SK-N-SH (cell line): ENCODE data around the gene PARVB. TPM values are rescaled to one million over a fixed set of nuclear protein-coding genes. Genes with fewer than 3 reads are reported as not detected.

ENCODE experiments used
- CTCF ChIA-PET: fragments of 300-600, 350-600 bp; formaldehyde crosslinking; extraction: SDS; loops from one replicate; lab custom pipeline; 2021; lab: Yijun Ruan, JAX
- POLR2A ChIA-PET: fragments of 350-600 bp; sonication (Branson Sonifier 250); formaldehyde crosslinking; extraction: SDS; loops from one replicate; lab custom pipeline; 2020; ENCODE audit warnings: antibody characterized with exemption, inconsistent platforms; lab: Yijun Ruan, JAX
- DNase-seq: peaks from one replicate; pipeline ENCODE4 v3.0.0; 2012
- H2AFZ ChIP-seq: fragments of 200-600 bp; sonication (generic); 2 replicates; pipeline ENCODE4 v1.8.1; 2016; ENCODE audit warnings: antibody characterized with exemption, mild to moderate bottlenecking, low read depth
- H3F3A ChIP-seq: fragments of 200-600 bp; sonication (generic); replicated peaks from 2 replicates; pipeline ENCODE3; 2016; ENCODE audit warnings: antibody characterized with exemption, mild to moderate bottlenecking; ENCODE audit not compliant: insufficient read depth
- H3K27ac ChIP-seq, 2 experiments: fragments of 200-500 bp in 1 of 2; fragments of 200-600 bp in 1 of 2; sonication (Bioruptor generic) in 1 of 2; sonication (generic), shearing (Covaris generic) in 1 of 2; 2 replicates each; pipeline versions ENCODE4 v1.5.1 to v1.6.1; 2014 to 2016; ENCODE audit warnings: low read depth in 2 of 2, inconsistent platforms in 1 of 2, low read length in 1 of 2, mild to moderate bottlenecking in 1 of 2, mixed read lengths in 1 of 2
- H3K27me3 ChIP-seq: fragments of 200-600 bp; sonication (generic), shearing (Covaris generic); 2 replicates; pipeline ENCODE4 v1.6.1; 2016; ENCODE audit warnings: mixed run types; ENCODE audit not compliant: insufficient read depth
- H3K36me3 ChIP-seq, 2 experiments: fragments of 200-500 bp in 1 of 2; fragments of 200-600 bp in 1 of 2; sonication (Bioruptor generic) in 1 of 2; sonication (generic) in 1 of 2; replicated peaks in 1 of 2; 2 replicates each; pipeline versions ENCODE3 to v1.5.1; 2014 to 2016; ENCODE audit warnings: low read length in 1 of 2, mild to moderate bottlenecking in 1 of 2; ENCODE audit not compliant: insufficient read depth in 2 of 2, control insufficient read depth in 1 of 2
- H3K4me1 ChIP-seq, 2 experiments: fragments of 200-500 bp in 1 of 2; fragments of 200-600 bp in 1 of 2; sonication (Bioruptor generic) in 1 of 2; sonication (generic), shearing (Covaris generic) in 1 of 2; 2 replicates each; pipeline versions ENCODE4 v1.5.1 to v1.6.1; 2014 to 2016; ENCODE audit warnings: low read depth in 1 of 2, low read length in 1 of 2, mixed run types in 1 of 2; ENCODE audit not compliant: insufficient read depth in 2 of 2, control insufficient read depth in 1 of 2
- H3K4me2 ChIP-seq: fragments of 200-600 bp; sonication (generic), shearing (Covaris generic); 2 replicates; pipeline ENCODE4 v1.6.1; 2017; ENCODE audit warnings: mixed run types
- H3K4me3 ChIP-seq, 2 experiments: fragments of 200-500 bp in 1 of 2; fragments of 200-600 bp in 1 of 2; sonication (Bioruptor generic) in 1 of 2; sonication (generic), shearing (Covaris generic) in 1 of 2; 2 replicates each; pipeline versions ENCODE4 v1.5.1 to v1.8.1; 2014 to 2016; ENCODE audit warnings: low read depth in 2 of 2, inconsistent platforms in 1 of 2, low read length in 1 of 2, mild to moderate bottlenecking in 1 of 2, mixed read lengths in 1 of 2, moderate library complexity in 1 of 2
- H3K79me2 ChIP-seq: fragments of 200-600 bp; sonication (generic); 2 replicates; pipeline ENCODE4 v1.8.1; 2017; ENCODE audit warnings: mild to moderate bottlenecking; ENCODE audit not compliant: insufficient read depth
- H3K9ac ChIP-seq: fragments of 200-600 bp; sonication (generic); 2 replicates; pipeline ENCODE4 v1.6.1; 2017; ENCODE audit warnings: mixed run types
- H3K9me2 ChIP-seq: fragments of 200-600 bp; sonication (generic); 2 replicates; pipeline ENCODE4 v1.6.1; 2017; ENCODE audit warnings: mixed run types
- H3K9me3 ChIP-seq: fragments of 200-600 bp; sonication (generic); 2 replicates; pipeline ENCODE4 v1.6.1; 2017; ENCODE audit warnings: mixed run types, mild to moderate bottlenecking, moderate library complexity
- H4K20me1 ChIP-seq: fragments of 200-600 bp; sonication (generic); 2 replicates; pipeline ENCODE4 v1.6.1; 2017; ENCODE audit warnings: mild to moderate bottlenecking, mixed run types; ENCODE audit not compliant: insufficient read depth
- ELF1 ChIP-seq: IDR thresholded peaks from 2 replicates; pipeline ENCODE4 v1.4.0; 2012
- EP300 ChIP-seq, 2 experiments: IDR thresholded peaks; 2 replicates each; pipeline versions ENCODE4 v1.4.0 to v1.6.1; 2012; ENCODE audit warnings: borderline replicate concordance in 1 of 2, low read depth in 1 of 2, low read length in 1 of 2
- EZH2phosphoT487 ChIP-seq: fragments of 200-600 bp; sonication (generic); IDR thresholded peaks from 2 replicates; pipeline ENCODE4 v1.6.1; 2017; ENCODE audit warnings: low read depth, mixed run types, mild to moderate bottlenecking, antibody characterized with exemption, moderate library complexity, borderline replicate concordance
- MEF2A ChIP-seq: IDR thresholded peaks from 2 replicates; pipeline ENCODE4 v1.4.0; 2012; ENCODE audit warnings: low read depth, borderline replicate concordance
- MXI1 ChIP-seq: IDR thresholded peaks from 2 replicates; pipeline ENCODE4 v1.6.1; 2012; ENCODE audit warnings: mild to moderate bottlenecking, low read depth, low read length, improper control_type of control experiment
- POLR2AphosphoS5 ChIP-seq: IDR thresholded peaks from 2 replicates; pipeline ENCODE4 v1.6.1; 2012; ENCODE audit warnings: low read depth, low read length
- RAD21 ChIP-seq: IDR thresholded peaks from 2 replicates; pipeline ENCODE4 v1.6.1; 2012; ENCODE audit warnings: mild to moderate bottlenecking, low read length
- RFX5 ChIP-seq: IDR thresholded peaks from 2 replicates; pipeline ENCODE4 v1.6.1; 2012; ENCODE audit warnings: mild to moderate bottlenecking, improper control_type of control experiment, low read length
- RXRA ChIP-seq: IDR thresholded peaks from 2 replicates; pipeline ENCODE4 v1.4.0; 2012; ENCODE audit warnings: low read depth, mild to moderate bottlenecking, borderline replicate concordance
- SIN3A ChIP-seq: IDR thresholded peaks from 2 replicates; pipeline ENCODE4 v1.6.1; 2012; ENCODE audit warnings: low read depth, mild to moderate bottlenecking, low read length, moderate library complexity, borderline replicate concordance
- TCF12 ChIP-seq: IDR thresholded peaks from 2 replicates; pipeline ENCODE4 v1.4.0; 2012
- WGBS: methylation state at CpG from one replicate; pipeline ENCODE4 v1.1.6; 2017; ENCODE audit warnings: low lambda C conversion rate; 5-methylcytosine and 5-hydroxymethylcytosine counted together
- polyA plus RNA-seq, 3 experiments: library from polyadenylated mRNA; depleted of rRNA; stranded (reverse); fragments of >200 nt; gene quantifications; 2 replicates each; pipeline ENCODE4 v1.2.3, GENCODE V29; 2012
- TF ChIP-seq, protein P1 (sequence below): IDR thresholded peaks from 2 replicates; pipeline ENCODE4 v1.4.0; 2012; ENCODE audit warnings: low read depth
- TF ChIP-seq, protein P2 (sequence below): IDR thresholded peaks from 2 replicates; pipeline ENCODE4 v1.4.0; 2012; ENCODE audit warnings: low read depth, borderline replicate concordance
- TF ChIP-seq, protein P3 (sequence below): fragments of 150-350 bp; IDR thresholded peaks from 2 replicates; pipeline ENCODE4 v1.6.1; 2016; ENCODE audit warnings: mild to moderate bottlenecking, low read depth, low read length
- TF ChIP-seq, protein P4 (sequence below): IDR thresholded peaks from 2 replicates; pipeline ENCODE4 v1.4.0; 2012; ENCODE audit warnings: low read depth, borderline replicate concordance
- TF ChIP-seq, protein P5 (sequence below): fragments of 150-350 bp; IDR thresholded peaks from 2 replicates; pipeline ENCODE4 v1.6.1; 2017; ENCODE audit warnings: antibody characterized with exemption, low read length, low read depth, borderline replicate concordance
- TF ChIP-seq, protein P6 (sequence below): fragments of 200-600 bp; sonication (generic); IDR thresholded peaks from 2 replicates; pipeline ENCODE4 v1.6.1; 2017; ENCODE audit warnings: antibody characterized with exemption, mild to moderate bottlenecking, moderate library complexity

PARVB gene
- polyA plus RNA-seq, 1 of the 3 experiments (the other 2 are of a cell fraction): 87.8 TPM

DNA sequence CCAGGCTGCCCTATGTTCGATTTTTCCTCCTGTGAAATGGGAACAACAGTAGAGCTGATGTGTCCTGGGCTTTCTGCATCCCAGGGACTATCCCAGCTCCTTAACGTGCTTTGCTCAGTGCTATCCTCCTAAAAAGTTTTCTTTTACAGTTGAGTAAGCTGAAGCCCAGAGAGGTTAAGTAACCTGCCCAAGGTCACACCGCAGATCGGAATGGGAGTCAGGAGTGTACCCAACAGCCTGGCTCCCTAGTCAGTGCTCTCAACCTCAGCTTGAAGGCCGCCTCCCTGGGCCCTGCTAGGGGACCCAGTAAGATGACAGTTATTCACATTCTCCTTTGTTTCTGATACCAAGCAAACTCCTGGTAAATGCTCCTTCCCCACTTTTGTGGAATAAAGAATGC is 45.9 kb downstream of the PARVB start:
- Histone ChIP-seq H3K9ac (no peak overlapping the region), H3F3A (no peaks in the 10 kb centered on the region), H3K9me2 (no peaks in the 10 kb centered on the region), H2AFZ (no peak overlapping the region), H3K27ac (no peak overlapping the region), H3K4me1 (peaks cover 0 to 12% of the 10 kb centered on the region in 2 experiments; a peak in 1 of 4 replicates), H3K4me3 (no peak overlapping the region), H3K27me3 (no peaks in the 10 kb centered on the region), H4K20me1 (no peaks in the 10 kb centered on the region), H3K36me3 (no peaks in the 10 kb centered on the region), H3K79me2 (no peaks in the 10 kb centered on the region), H3K4me2 (no peak overlapping the region), H3K9me3 (no peaks in the 10 kb centered on the region)
- CTCF ChIA-PET: interaction anchor here (1.1 to 13.2 kb wide), 4 partner anchors 14 to 556 kb away, joined by 3 to 113 read pairs (median 12); no protein-coding TSS in a partner anchor
- WGBS: 89% methylated on average over 5 of the region's 5 CpGs
- no peak for DNase-seq
- TF ChIP-seq RFX5 (no peak), RAD21 (no peak), EP300 (IDR thresholded peaks at IDR 0.05; ENCODE audit: borderline replicate concordance in 1 of 2, low read depth in 1 of 2, low read length in 1 of 2) (no peak), MEF2A (no peak), EZH2phosphoT487 (no peak), MXI1 (no peak), RXRA (no peak), POLR2AphosphoS5 (no peak)
- TF ChIP-seq, protein P1, sequence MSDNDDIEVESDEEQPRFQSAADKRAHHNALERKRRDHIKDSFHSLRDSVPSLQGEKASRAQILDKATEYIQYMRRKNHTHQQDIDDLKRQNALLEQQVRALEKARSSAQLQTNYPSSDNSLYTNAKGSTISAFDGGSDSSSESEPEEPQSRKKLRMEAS: no peak
- TF ChIP-seq, protein P2, sequence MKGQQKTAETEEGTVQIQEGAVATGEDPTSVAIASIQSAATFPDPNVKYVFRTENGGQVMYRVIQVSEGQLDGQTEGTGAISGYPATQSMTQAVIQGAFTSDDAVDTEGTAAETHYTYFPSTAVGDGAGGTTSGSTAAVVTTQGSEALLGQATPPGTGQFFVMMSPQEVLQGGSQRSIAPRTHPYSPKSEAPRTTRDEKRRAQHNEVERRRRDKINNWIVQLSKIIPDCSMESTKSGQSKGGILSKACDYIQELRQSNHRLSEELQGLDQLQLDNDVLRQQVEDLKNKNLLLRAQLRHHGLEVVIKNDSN: no peak
- POLR2A ChIA-PET: no interaction called here

DNA sequence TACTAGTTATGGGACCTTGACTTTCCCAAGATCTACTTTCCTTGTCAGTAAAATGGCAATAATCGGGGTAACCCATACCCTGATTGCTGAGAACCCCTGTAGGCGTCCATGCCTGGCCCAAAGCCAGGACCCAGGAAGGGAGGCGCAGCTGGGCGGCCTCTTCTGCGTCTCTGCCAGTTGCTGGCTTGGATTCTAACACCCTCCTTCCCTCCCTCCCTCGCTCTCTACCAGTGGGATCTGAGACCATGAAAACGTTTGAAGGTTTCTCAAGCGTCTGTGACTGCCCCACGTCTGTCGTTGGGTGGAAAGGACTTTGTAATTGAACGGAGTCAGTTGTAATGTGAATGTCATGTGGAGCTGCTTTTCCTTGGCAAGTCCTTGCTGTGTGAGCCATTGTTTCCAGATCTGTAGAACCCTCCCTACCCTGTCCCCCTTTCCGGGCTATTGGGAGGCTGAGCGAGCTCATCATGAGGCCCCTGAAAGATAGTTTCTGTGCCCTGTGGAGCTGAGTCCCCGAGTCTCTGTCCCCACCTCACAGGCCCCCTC is 47.8 kb downstream of the PARVB start:
- Histone ChIP-seq H3K4me3 (no peak overlapping the region), H3K4me1 (peaks cover 0 to 13% of the 10 kb centered on the region in 2 experiments; a peak in 1 of 4 replicates), H2AFZ (no peak overlapping the region), H3K27me3 (no peaks in the 10 kb centered on the region), H3K9me3 (no peaks in the 10 kb centered on the region), H3K79me2 (no peaks in the 10 kb centered on the region), H3K4me2 (no peak overlapping the region), H3F3A (no peaks in the 10 kb centered on the region), H3K9me2 (no peaks in the 10 kb centered on the region), H3K36me3 (no peaks in the 10 kb centered on the region), H3K9ac (no peak overlapping the region), H3K27ac (no peak overlapping the region), H4K20me1 (no peaks in the 10 kb centered on the region)
- WGBS: 95% methylated on average over 14 of the region's 14 CpGs
- no peak for DNase-seq
- TF ChIP-seq TCF12 (no peak), EZH2phosphoT487 (no peak), SIN3A (no peak), ELF1 (no peak)
- TF ChIP-seq, protein P3, sequence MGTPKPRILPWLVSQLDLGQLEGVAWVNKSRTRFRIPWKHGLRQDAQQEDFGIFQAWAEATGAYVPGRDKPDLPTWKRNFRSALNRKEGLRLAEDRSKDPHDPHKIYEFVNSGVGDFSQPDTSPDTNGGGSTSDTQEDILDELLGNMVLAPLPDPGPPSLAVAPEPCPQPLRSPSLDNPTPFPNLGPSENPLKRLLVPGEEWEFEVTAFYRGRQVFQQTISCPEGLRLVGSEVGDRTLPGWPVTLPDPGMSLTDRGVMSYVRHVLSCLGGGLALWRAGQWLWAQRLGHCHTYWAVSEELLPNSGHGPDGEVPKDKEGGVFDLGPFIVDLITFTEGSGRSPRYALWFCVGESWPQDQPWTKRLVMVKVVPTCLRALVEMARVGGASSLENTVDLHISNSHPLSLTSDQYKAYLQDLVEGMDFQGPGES: no peak
- TF ChIP-seq, protein P4, sequence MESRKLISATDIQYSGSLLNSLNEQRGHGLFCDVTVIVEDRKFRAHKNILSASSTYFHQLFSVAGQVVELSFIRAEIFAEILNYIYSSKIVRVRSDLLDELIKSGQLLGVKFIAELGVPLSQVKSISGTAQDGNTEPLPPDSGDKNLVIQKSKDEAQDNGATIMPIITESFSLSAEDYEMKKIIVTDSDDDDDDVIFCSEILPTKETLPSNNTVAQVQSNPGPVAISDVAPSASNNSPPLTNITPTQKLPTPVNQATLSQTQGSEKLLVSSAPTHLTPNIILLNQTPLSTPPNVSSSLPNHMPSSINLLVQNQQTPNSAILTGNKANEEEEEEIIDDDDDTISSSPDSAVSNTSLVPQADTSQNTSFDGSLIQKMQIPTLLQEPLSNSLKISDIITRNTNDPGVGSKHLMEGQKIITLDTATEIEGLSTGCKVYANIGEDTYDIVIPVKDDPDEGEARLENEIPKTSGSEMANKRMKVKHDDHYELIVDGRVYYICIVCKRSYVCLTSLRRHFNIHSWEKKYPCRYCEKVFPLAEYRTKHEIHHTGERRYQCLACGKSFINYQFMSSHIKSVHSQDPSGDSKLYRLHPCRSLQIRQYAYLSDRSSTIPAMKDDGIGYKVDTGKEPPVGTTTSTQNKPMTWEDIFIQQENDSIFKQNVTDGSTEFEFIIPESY: no peak
- TF ChIP-seq, protein P5, sequence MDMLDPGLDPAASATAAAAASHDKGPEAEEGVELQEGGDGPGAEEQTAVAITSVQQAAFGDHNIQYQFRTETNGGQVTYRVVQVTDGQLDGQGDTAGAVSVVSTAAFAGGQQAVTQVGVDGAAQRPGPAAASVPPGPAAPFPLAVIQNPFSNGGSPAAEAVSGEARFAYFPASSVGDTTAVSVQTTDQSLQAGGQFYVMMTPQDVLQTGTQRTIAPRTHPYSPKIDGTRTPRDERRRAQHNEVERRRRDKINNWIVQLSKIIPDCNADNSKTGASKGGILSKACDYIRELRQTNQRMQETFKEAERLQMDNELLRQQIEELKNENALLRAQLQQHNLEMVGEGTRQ: no peak
- TF ChIP-seq, protein P2: no peak
- TF ChIP-seq, protein P6, sequence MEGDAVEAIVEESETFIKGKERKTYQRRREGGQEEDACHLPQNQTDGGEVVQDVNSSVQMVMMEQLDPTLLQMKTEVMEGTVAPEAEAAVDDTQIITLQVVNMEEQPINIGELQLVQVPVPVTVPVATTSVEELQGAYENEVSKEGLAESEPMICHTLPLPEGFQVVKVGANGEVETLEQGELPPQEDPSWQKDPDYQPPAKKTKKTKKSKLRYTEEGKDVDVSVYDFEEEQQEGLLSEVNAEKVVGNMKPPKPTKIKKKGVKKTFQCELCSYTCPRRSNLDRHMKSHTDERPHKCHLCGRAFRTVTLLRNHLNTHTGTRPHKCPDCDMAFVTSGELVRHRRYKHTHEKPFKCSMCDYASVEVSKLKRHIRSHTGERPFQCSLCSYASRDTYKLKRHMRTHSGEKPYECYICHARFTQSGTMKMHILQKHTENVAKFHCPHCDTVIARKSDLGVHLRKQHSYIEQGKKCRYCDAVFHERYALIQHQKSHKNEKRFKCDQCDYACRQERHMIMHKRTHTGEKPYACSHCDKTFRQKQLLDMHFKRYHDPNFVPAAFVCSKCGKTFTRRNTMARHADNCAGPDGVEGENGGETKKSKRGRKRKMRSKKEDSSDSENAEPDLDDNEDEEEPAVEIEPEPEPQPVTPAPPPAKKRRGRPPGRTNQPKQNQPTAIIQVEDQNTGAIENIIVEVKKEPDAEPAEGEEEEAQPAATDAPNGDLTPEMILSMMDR: no peak
- POLR2A ChIA-PET: no interaction called here
- CTCF ChIA-PET: interaction anchor here (0.6 to 13.2 kb wide), 5 partner anchors 12 to 554 kb away, joined by 4 to 113 read pairs (median 4); no protein-coding TSS in a partner anchor
